A673 (cell line): Measurements from ENCODE around the gene CIAO3. TPM values are rescaled to one million over a fixed set of nuclear protein-coding genes. Genes with fewer than 3 reads are reported as not detected.
"Not testable (repeated sequence)": the region's sequence is repeated elsewhere in the genome, so short reads cannot be mapped to it uniquely, and the experiment has no call there.

Source experiments
- BruUV-seq: library from RNA; stranded (reverse); fragments of 400-500 nt; replicated peaks from 2 replicates; lab custom pipeline; 2021; lab: Mats Ljungman, UMichigan
- CTCF ChIA-PET: fragments of 300-600 bp; sonication (Branson Sonifier 250); formaldehyde crosslinking; loops from one replicate; lab custom pipeline; 2022; ENCODE audit warnings: antibody characterized with exemption; lab: Charles Lee
- POLR2A ChIA-PET: fragments of 300-600 bp; sonication (Branson Sonifier 250); formaldehyde crosslinking; loops from one replicate; lab custom pipeline; 2022; ENCODE audit warnings: antibody characterized with exemption; ENCODE audit not compliant: low non-redundant PET; lab: Charles Lee
- DNase-seq: peaks from one replicate; pipeline ENCODE4 v3.0.0-alpha.2; 2015; ENCODE audit warnings: low spot score
- H3K27ac ChIP-seq: fragments of 200-600 bp; sonication (generic); 2 replicates; pipeline ENCODE4 v1.5.1; 2016; ENCODE audit warnings: mixed run types, low read depth, mild to moderate bottlenecking, mixed read lengths, antibody characterized with exemption, low read length; ENCODE audit not compliant: poor library complexity, severe bottlenecking
- H3K27me3 ChIP-seq: fragments of 200-600 bp; sonication (generic); replicated peaks from 2 replicates; pipeline ENCODE4 v1.6.1; 2017; ENCODE audit warnings: mixed run types, low read depth, mild to moderate bottlenecking, mixed read lengths, antibody characterized with exemption, low read length; ENCODE audit not compliant: insufficient read depth, poor library complexity
- H3K36me3 ChIP-seq: fragments of 200-600 bp; sonication (generic); 2 replicates; pipeline ENCODE4 v1.6.1; 2016; ENCODE audit warnings: mixed run types, mild to moderate bottlenecking, mixed read lengths, antibody characterized with exemption, low read length; ENCODE audit not compliant: insufficient read depth, poor library complexity, severe bottlenecking
- H3K4me1 ChIP-seq: fragments of 200-600 bp; sonication (generic); 2 replicates; pipeline ENCODE4 v1.6.1; 2017; ENCODE audit warnings: mixed run types, mild to moderate bottlenecking, mixed read lengths, antibody characterized with exemption, low read length; ENCODE audit not compliant: insufficient read depth, poor library complexity, severe bottlenecking
- H3K4me3 ChIP-seq: fragments of 200-600 bp; sonication (generic); 2 replicates; pipeline ENCODE4 v1.5.1; 2016; ENCODE audit warnings: low read depth, mixed run types, mild to moderate bottlenecking, mixed read lengths, low read length; ENCODE audit not compliant: poor library complexity, severe bottlenecking
- H3K9me3 ChIP-seq: fragments of 200-600 bp; sonication (generic); 2 replicates; pipeline ENCODE4 v1.6.1; 2016; ENCODE audit warnings: mixed run types, low read depth, mild to moderate bottlenecking, mixed read lengths, antibody characterized with exemption, low read length; ENCODE audit not compliant: poor library complexity, severe bottlenecking
- EZH2 ChIP-seq: fragments of 200-600 bp; sonication (generic); IDR thresholded peaks from 2 replicates; pipeline ENCODE4 v1.6.1; 2017; ENCODE audit warnings: borderline replicate concordance, low read depth, mild to moderate bottlenecking, mixed read lengths, antibody characterized with exemption, low read length; ENCODE audit not compliant: poor library complexity, severe bottlenecking
- intact Hi-C: fragments of 100-400 bp; cut with micrococcal nuclease; formaldehyde crosslinking; loops from one replicate; pipeline ENCODE4 v1.10.0; 2022; ENCODE audit not compliant: unreplicated experiment
- total RNA-seq: library from RNA; stranded (reverse); gene quantifications from 2 replicates; pipeline ENCODE4 v1.2.3, GENCODE V29; 2021
- TF ChIP-seq, protein P1 (sequence below): fragments of 300-800, 200-600 bp; sonication (generic); conservative IDR thresholded peaks from 2 replicates; pipeline ENCODE4 v1.5.1; 2017; ENCODE audit warnings: low read depth, mild to moderate bottlenecking, antibody characterized with exemption, low read length, moderate library complexity, mixed read lengths

Gene CIAO3
- total RNA-seq, 1 experiment from 2014 or later: 48.4 TPM

DNA sequence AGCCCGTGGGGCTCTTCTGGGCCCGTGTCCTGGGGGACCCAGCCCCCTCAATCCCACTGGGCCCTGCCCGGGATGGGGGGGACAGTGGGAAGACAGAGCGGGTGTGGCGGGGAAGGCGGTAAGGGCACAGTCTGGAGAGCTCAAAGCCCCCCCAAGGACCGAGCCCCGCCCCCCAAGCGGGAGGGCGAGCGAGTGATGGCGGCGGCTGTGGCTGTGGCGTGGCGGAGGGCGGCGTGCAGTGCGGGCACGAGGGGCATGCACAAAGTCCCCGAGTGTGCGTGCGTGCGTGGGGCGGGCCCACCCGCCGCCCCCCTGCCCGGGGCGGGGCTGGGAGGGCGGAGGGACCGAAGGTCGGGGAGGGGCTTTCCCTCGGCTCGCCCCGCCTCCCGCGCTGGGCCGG, 47.0 kb downstream of the CIAO3 start:
- ChIA-PET CTCF (interaction anchor here (1.4 kb wide), 1 partner anchor 19 kb away, joined by 3 read pairs; no protein-coding TSS in a partner anchor), POLR2A (no interaction called here)
- Histone ChIP-seq H3K27ac (no peak overlapping the region), H3K4me3 (peak overlapping the region; percentile 35), H3K9me3 (no peaks in the 10 kb centered on the region), H3K4me1 (peaks cover 22% of the 10 kb centered on the region), H3K27me3 (peaks cover 40% of the 10 kb centered on the region), H3K36me3 (no peaks in the 10 kb centered on the region)
- no peak for TF ChIP-seq EZH2
- TF ChIP-seq, protein P1, sequence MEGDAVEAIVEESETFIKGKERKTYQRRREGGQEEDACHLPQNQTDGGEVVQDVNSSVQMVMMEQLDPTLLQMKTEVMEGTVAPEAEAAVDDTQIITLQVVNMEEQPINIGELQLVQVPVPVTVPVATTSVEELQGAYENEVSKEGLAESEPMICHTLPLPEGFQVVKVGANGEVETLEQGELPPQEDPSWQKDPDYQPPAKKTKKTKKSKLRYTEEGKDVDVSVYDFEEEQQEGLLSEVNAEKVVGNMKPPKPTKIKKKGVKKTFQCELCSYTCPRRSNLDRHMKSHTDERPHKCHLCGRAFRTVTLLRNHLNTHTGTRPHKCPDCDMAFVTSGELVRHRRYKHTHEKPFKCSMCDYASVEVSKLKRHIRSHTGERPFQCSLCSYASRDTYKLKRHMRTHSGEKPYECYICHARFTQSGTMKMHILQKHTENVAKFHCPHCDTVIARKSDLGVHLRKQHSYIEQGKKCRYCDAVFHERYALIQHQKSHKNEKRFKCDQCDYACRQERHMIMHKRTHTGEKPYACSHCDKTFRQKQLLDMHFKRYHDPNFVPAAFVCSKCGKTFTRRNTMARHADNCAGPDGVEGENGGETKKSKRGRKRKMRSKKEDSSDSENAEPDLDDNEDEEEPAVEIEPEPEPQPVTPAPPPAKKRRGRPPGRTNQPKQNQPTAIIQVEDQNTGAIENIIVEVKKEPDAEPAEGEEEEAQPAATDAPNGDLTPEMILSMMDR: no peak
- intact Hi-C loops: no loop called here
- DNase-seq: peak; percentile 63
- BruUV-seq: no TSS peak

DNA sequence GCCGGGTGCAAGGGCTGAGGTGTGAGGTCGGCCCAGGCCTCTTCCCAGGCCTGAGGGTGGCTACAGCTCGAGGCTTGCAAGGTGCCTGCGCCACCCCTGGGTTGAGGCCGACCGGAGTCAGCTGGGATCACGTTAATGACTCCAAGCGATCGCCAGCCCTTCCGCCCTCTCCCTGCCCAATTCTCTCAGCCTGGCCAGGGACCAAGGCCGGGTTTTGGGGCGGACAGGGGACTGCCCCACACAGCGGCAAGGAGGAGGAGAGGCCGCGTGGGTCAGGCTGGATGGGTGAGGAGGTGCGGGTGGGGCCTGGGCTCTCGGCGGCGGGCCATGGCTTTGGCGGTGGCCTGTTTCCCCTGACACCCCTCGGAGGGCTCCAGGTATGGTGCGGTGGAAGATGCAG, 47.4 kb downstream of the CIAO3 start:
- CTCF ChIA-PET: interaction anchor here (1.4 kb wide), 1 partner anchor 19 kb away, joined by 3 read pairs; no protein-coding TSS in a partner anchor
- BruUV-seq: no TSS peak
- no peaks in the 10 kb centered on the region for H3K36me3 ChIP-seq
- no peak overlapping the region for H3K4me3 ChIP-seq
- no peak for DNase-seq
- peaks cover 38% of the 10 kb centered on the region for H3K27me3 ChIP-seq
- no peak for TF ChIP-seq EZH2
- TF ChIP-seq, protein P1: no peak
- peaks cover 22% of the 10 kb centered on the region for H3K4me1 ChIP-seq
- no peaks in the 10 kb centered on the region for H3K9me3 ChIP-seq
- POLR2A ChIA-PET: no interaction called here
- intact Hi-C loops: no loop called here
- no peak overlapping the region for H3K27ac ChIP-seq

DNA sequence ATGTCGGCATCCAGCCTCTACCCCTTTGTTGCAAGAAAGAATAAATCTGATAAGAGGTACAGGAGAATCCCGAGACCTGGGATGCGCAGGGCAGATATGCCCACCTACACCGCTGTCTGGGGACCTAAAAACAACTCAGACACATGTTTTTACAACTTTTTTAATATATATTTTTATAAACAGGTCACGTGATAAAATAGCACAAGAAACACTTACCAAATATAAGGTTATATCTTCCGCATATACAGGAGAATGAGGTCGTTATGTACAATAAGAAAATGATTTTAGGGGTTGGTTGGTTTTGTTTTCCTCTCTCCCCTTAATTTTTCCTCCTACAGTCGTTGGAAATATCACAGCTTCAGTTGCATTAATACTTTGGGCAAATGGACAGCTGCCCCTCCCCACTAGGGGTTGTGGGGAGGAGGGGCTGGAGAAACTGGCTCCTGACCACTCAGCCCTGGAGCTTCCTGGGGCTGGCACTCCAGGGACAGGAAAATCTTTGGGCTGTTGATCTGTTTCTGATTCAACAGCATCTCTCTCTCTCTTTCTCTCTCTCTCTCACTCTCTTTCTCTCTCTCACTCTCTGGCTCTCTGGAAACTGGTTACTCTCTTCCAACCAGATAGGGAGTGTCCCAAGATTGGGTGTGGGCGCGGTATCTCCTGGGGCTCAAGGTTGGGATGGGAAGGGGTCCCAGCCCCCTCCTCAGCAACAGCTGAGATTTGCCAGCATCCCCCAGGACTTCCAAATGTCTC, 48.3 kb downstream of the CIAO3 start:
- H3K27me3 ChIP-seq: peaks cover 36% of the 10 kb centered on the region
- H3K27ac ChIP-seq: no peak overlapping the region
- BruUV-seq: no TSS peak
- DNase-seq: no peak
- peaks cover 22% of the 10 kb centered on the region for H3K4me1 ChIP-seq
- TF ChIP-seq, protein P1: no peak
- no peak for TF ChIP-seq EZH2
- ChIA-PET POLR2A (no interaction called here), CTCF (no interaction called here)
- H3K4me3 ChIP-seq: no peak overlapping the region
- intact Hi-C loops: no loop called here
- no peaks in the 10 kb centered on the region for H3K36me3 ChIP-seq
- no peaks in the 10 kb centered on the region for H3K9me3 ChIP-seq

DNA sequence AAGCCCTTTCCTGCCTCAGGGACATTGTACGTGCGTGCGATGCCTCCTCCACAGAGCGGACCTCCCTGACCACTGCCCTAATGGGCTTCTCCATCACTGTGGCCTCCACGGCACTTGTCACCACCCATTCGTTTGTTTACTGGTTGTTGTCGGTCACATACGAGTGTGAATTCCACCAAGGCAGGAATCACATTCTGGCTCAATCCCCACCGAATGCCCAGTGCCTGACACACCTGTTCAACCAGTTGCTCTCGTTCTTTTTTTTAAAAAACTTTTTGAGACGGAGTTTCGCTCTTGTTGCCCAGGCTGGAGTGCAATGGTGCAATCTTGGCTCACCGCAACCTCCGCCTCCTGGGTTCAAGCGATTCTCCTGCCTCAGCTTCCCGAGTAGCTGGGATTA, 49.6 kb downstream of the CIAO3 start:
- H3K27ac ChIP-seq, intact Hi-C loops, H3K9me3 ChIP-seq, DNase-seq, BruUV-seq, POLR2A ChIA-PET, H3K36me3 ChIP-seq, H3K4me3 ChIP-seq, CTCF ChIA-PET: not testable (repeated sequence)
- peaks cover 34% of the 10 kb centered on the region for H3K27me3 ChIP-seq
- H3K4me1 ChIP-seq: peaks cover 22% of the 10 kb centered on the region
